H9 (cell line): ENCODE measurements around the gene ETV7. TPM values are rescaled to one million over a fixed set of nuclear protein-coding genes. Genes with fewer than 3 reads are reported as not detected.
A peak's percentile ranks its signal among the peaks of the same experiment; 100 is the strongest.

Experiments used
- DNase-seq: peaks from one replicate; pipeline ENCODE4 v3.0.0-alpha.2; 2017
- H2AFZ ChIP-seq: one replicate; pipeline ENCODE4 v1.6.1; 2013; ENCODE audit warnings: mild to moderate bottlenecking, low read length, control low read depth, moderate library complexity
- H2AK5ac ChIP-seq: 2 replicates; pipeline ENCODE4 v1.6.1; 2013; ENCODE audit warnings: low read length, control low read depth, mixed read lengths; ENCODE audit not compliant: insufficient read length
- H2BK120ac ChIP-seq: one replicate; pipeline ENCODE4 v1.6.1; 2013; ENCODE audit warnings: low read depth, mild to moderate bottlenecking, low read length, control low read depth, inconsistent platforms; ENCODE audit not compliant: poor library complexity, severe bottlenecking
- H2BK12ac ChIP-seq: 2 replicates; pipeline ENCODE4 v1.6.1; 2013; ENCODE audit warnings: low read length, control low read depth, mixed read lengths, low read depth; ENCODE audit not compliant: insufficient read length
- H2BK15ac ChIP-seq: 2 replicates; pipeline ENCODE4 v1.6.1; 2013; ENCODE audit warnings: low read depth, low read length, control low read depth
- H2BK20ac ChIP-seq: one replicate; pipeline ENCODE4 v1.6.1; 2013; ENCODE audit warnings: low read depth, mild to moderate bottlenecking, low read length, control low read depth, inconsistent platforms; ENCODE audit not compliant: poor library complexity, severe bottlenecking
- H2BK5ac ChIP-seq: 2 replicates; pipeline ENCODE4 v1.6.1; 2013; ENCODE audit warnings: low read length, control low read depth, mixed read lengths; ENCODE audit not compliant: insufficient read length
- H3K14ac ChIP-seq: 2 replicates; pipeline ENCODE4 v1.6.1; 2013; ENCODE audit warnings: low read length, control low read depth; ENCODE audit not compliant: insufficient read depth
- H3K18ac ChIP-seq: 2 replicates; pipeline ENCODE4 v1.6.1; 2013; ENCODE audit warnings: low read depth, mild to moderate bottlenecking, mixed read lengths, low read length, control low read depth; ENCODE audit not compliant: insufficient read length
- H3K23ac ChIP-seq: 2 replicates; pipeline ENCODE4 v1.6.1; 2013; ENCODE audit warnings: low read length, control low read depth, mixed read lengths, low read depth; ENCODE audit not compliant: insufficient read length
- H3K23me2 ChIP-seq: 2 replicates; pipeline ENCODE4 v1.6.1; 2013; ENCODE audit warnings: low read depth, mild to moderate bottlenecking, mixed read lengths, low read length, control low read depth; ENCODE audit not compliant: insufficient read length, poor library complexity, severe bottlenecking
- H3K27ac ChIP-seq: 2 replicates; pipeline ENCODE4 v1.5.1; 2013; ENCODE audit warnings: low read length, control low read depth, mixed read lengths, low read depth; ENCODE audit not compliant: insufficient read length
- H3K27me3 ChIP-seq: 2 replicates; pipeline ENCODE4 v1.6.1; 2013; ENCODE audit warnings: low read length, control low read depth, inconsistent platforms; ENCODE audit not compliant: insufficient read depth
- H3K4ac ChIP-seq: 2 replicates; pipeline ENCODE4 v1.6.1; 2013; ENCODE audit warnings: low read depth, mild to moderate bottlenecking, control low read depth, inconsistent platforms, low read length, moderate library complexity
- H3K4me1 ChIP-seq: 2 replicates; pipeline ENCODE4 v1.6.1; 2013; ENCODE audit warnings: low read length, control low read depth, inconsistent platforms; ENCODE audit not compliant: insufficient read depth
- H3K4me2 ChIP-seq: 2 replicates; pipeline ENCODE4 v1.6.1; 2013; ENCODE audit warnings: low read length, control low read depth, mixed read lengths; ENCODE audit not compliant: insufficient read length, insufficient read depth
- H3K56ac ChIP-seq: 2 replicates; pipeline ENCODE4 v1.6.1; 2013; ENCODE audit warnings: low read depth, mild to moderate bottlenecking, mixed read lengths, low read length, control low read depth; ENCODE audit not compliant: insufficient read length
- H3K79me1 ChIP-seq: 2 replicates; pipeline ENCODE4 v1.6.1; 2013; ENCODE audit warnings: low read depth, mild to moderate bottlenecking, moderate library complexity, low read length, control low read depth, inconsistent platforms; ENCODE audit not compliant: insufficient read depth, poor library complexity, severe bottlenecking
- H3K79me2 ChIP-seq: 2 replicates; pipeline ENCODE4 v1.6.1; 2013; ENCODE audit warnings: low read length, control low read depth, inconsistent platforms; ENCODE audit not compliant: insufficient read depth
- H3K9ac ChIP-seq: 2 replicates; pipeline ENCODE4 v1.6.1; 2013; ENCODE audit warnings: low read length, control low read depth, mixed read lengths; ENCODE audit not compliant: insufficient read length; ENCODE audit errors: extremely low read depth
- H3K9me3 ChIP-seq: one replicate; pipeline ENCODE4 v1.6.1; 2013; ENCODE audit warnings: low read depth, low read length, inconsistent platforms; ENCODE audit not compliant: control insufficient read depth
- H3T11ph ChIP-seq: one replicate; pipeline ENCODE4 v1.6.1; 2013; ENCODE audit warnings: mild to moderate bottlenecking, low read length, control low read depth, inconsistent platforms
- H4K20me1 ChIP-seq: one replicate; pipeline ENCODE4 v1.6.1; 2013; ENCODE audit not compliant: control insufficient read depth, insufficient read length, insufficient read depth
- H4K5ac ChIP-seq: 2 replicates; pipeline ENCODE4 v1.6.1; 2013; ENCODE audit warnings: low read depth, mild to moderate bottlenecking, mixed read lengths, low read length, control low read depth; ENCODE audit not compliant: insufficient read length
- H4K8ac ChIP-seq: replicated peaks from 2 replicates; pipeline ENCODE4 v1.6.1; 2013; ENCODE audit warnings: low read length, control low read depth, mixed read lengths, low read depth; ENCODE audit not compliant: insufficient read length
- H4K91ac ChIP-seq: 2 replicates; pipeline ENCODE4 v1.6.1; 2013; ENCODE audit warnings: low read depth, mild to moderate bottlenecking, moderate library complexity, mixed read lengths, low read length, control low read depth; ENCODE audit not compliant: insufficient read length
- H3K27ac Mint-ChIP-seq, 3 experiments: 2 replicates in 2 of 3; 3 replicates in 1 of 3; pipeline ENCODE4 v1.8.0; 2020 to 2021; ENCODE audit warnings: mixed read lengths in 3 of 3, mild to moderate bottlenecking in 1 of 3, moderate library complexity in 1 of 3
- H3K27me3 Mint-ChIP-seq: 2 replicates; pipeline ENCODE4 v1.8.0; 2021; ENCODE audit warnings: low read depth, mild to moderate bottlenecking, moderate library complexity, mixed read lengths
- H3K36me3 Mint-ChIP-seq, 3 experiments: 2 replicates in 2 of 3; 3 replicates in 1 of 3; pipeline ENCODE4 v1.8.0; 2020 to 2021; ENCODE audit warnings: low read depth in 3 of 3, mixed read lengths in 3 of 3; ENCODE audit not compliant: insufficient read depth in 1 of 3
- H3K4me1 Mint-ChIP-seq, 2 experiments: 2 replicates each; pipeline ENCODE4 v1.8.0; 2020; ENCODE audit warnings: mixed read lengths in 2 of 2
- H3K4me3 Mint-ChIP-seq, 2 experiments: 2 replicates in 1 of 2; 3 replicates in 1 of 2; pipeline ENCODE4 v1.8.0; 2020 to 2021; ENCODE audit warnings: mild to moderate bottlenecking in 2 of 2, mixed read lengths in 2 of 2, moderate library complexity in 1 of 2
- H3K9me3 Mint-ChIP-seq, 2 experiments: 2 replicates in 1 of 2; 3 replicates in 1 of 2; pipeline ENCODE4 v1.8.0; 2020; ENCODE audit warnings: mild to moderate bottlenecking in 2 of 2, mixed read lengths in 2 of 2, moderate library complexity in 1 of 2
- WGBS: extraction: QIAGEN DNeasy Blood & Tissue Kit; methylation state at CpG from one replicate; pipeline ENCODE4 v1.1.7; 2013; ENCODE audit warnings: missing lambda C conversion rate, low lambda C conversion rate, mixed read lengths; ENCODE audit not compliant: insufficient read length; ENCODE audit errors: extremely low coverage; 5-methylcytosine and 5-hydroxymethylcytosine counted together
- total RNA-seq: library from RNA; stranded (reverse); gene quantifications from 2 replicates; pipeline ENCODE4 v1.2.1, GENCODE V29; 2021
- TF ChIP-seq, protein P1 (sequence below): fragments of 200-600 bp; sonication (generic); conservative IDR thresholded peaks from 3 replicates; pipeline ENCODE4 v1.8.0; 2021; ENCODE audit warnings: antibody characterized with exemption, mild to moderate bottlenecking

Gene ETV7
- total RNA-seq, 1 experiment from 2014 or later = 0.92 TPM

DNA sequence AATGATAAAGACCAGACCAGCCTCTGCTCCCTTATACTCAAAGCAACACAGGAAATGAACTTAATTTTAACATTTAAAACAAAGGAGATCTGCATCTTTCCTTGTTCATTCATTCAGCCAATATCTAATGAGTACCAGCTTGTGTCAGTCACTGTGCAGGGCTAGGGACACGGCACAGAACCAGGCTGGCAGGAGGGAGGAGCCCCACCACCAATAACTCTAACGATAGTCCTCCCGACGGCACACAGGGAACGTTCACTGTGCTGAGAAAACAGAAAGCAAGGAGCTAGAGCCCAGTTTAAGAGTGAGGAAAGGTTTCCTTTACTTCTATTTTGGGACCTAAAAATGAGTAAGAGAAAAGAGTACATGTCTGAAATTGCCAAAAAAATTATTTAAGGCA is 9.9 kb downstream of the ETV7 start:
- Mint-ChIP-seq H3K27me3 (peaks cover 8% of the 10 kb centered on the region), H3K27ac (peak overlapping the region in 1 of 3 experiments; percentile 56; a peak in 1 of 7 replicates), H3K4me3 (no peak overlapping the region), H3K9me3 (no peaks in the 10 kb centered on the region), H3K36me3 (peaks cover 0 to 1% (median 0%) of the 10 kb centered on the region in 3 experiments; a peak in 1 of 7 replicates), H3K4me1 (peaks cover 26 to 34% of the 10 kb centered on the region in 2 experiments)
- Histone ChIP-seq H3K4ac (no peak overlapping the region), H2BK20ac (no peak overlapping the region), H4K8ac (no peak overlapping the region), H3K4me2 (no peak overlapping the region), H2BK12ac (no peak overlapping the region), H3K9ac (no peak overlapping the region), H3K27ac (no peak overlapping the region), H3K56ac (no peak overlapping the region), H3K79me2 (no peaks in the 10 kb centered on the region), H3K23me2 (no peaks in the 10 kb centered on the region), H3K79me1 (no peaks in the 10 kb centered on the region), H4K91ac (no peak overlapping the region), H2AFZ (no peak overlapping the region), H3K18ac (no peak overlapping the region), H3K23ac (no peak overlapping the region), H3K27me3 (no peaks in the 10 kb centered on the region), H4K5ac (no peak overlapping the region), H3K9me3 (no peaks in the 10 kb centered on the region), H3K4me1 (peaks cover 4% of the 10 kb centered on the region; the same call in 1 of the 2 replicates), H4K20me1 (no peaks in the 10 kb centered on the region), H2BK15ac (no peak overlapping the region), H2AK5ac (no peak overlapping the region), H2BK5ac (no peak overlapping the region), H3T11ph (no peak overlapping the region), H2BK120ac (no peak overlapping the region), H3K14ac (no peak overlapping the region)
- whole genome bisulfite sequencing = no CpG with 5 or more reads among the region's 5 CpGs
- TF ChIP-seq, protein P1, sequence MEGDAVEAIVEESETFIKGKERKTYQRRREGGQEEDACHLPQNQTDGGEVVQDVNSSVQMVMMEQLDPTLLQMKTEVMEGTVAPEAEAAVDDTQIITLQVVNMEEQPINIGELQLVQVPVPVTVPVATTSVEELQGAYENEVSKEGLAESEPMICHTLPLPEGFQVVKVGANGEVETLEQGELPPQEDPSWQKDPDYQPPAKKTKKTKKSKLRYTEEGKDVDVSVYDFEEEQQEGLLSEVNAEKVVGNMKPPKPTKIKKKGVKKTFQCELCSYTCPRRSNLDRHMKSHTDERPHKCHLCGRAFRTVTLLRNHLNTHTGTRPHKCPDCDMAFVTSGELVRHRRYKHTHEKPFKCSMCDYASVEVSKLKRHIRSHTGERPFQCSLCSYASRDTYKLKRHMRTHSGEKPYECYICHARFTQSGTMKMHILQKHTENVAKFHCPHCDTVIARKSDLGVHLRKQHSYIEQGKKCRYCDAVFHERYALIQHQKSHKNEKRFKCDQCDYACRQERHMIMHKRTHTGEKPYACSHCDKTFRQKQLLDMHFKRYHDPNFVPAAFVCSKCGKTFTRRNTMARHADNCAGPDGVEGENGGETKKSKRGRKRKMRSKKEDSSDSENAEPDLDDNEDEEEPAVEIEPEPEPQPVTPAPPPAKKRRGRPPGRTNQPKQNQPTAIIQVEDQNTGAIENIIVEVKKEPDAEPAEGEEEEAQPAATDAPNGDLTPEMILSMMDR = no peak
- no peak for DNase-seq
